Activated T-helper 1 cell treated with anti-CD3 and anti-CD28 coated beads, Interleukin-2, amount 50 U/mL, for 16 hours (primary cell): ENCODE measurements around the gene APLP1.
"Not testable (repeated sequence)": the region's sequence is repeated elsewhere in the genome, so short reads cannot be mapped to it uniquely, and the experiment has no call there.

Experiments
- DNase-seq, 2 donors: peaks; one replicate each; pipeline ENCODE4 v3.0.0-alpha.2; 2020; ENCODE audit warnings: low read depth in 1 of 2, low spot score in 1 of 2

Gene APLP1

GRCh38 chr19:35868172-35868822 lies at the start of gene APLP1:
TSS of gene APLP1 (plus strand) at chr19:35868574. CDS start at chr19:35868637, 63 bp downstream.
- peak; percentile 29 to 58 for DNase-seq

DNA sequence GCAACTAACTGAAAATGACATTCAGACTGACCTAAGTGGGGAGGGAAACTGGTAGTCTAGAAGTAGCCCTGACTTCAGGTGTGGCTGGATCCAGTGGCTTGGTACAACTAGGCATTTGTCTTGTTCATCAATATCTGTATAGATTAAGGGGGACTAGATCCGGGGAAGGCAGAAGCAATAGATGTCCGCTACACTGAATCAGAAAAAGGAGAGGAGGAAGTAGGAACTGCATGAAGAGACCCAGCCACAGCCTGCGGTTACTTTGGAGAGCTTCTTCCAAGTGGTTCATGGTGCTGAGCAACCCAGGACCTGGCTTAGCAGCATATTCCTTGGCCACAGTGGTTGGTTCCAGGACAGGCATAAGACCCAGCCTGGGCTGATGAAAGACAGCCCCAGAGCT lies 45.8 kb upstream of the APLP1 start:
- no peak for DNase-seq

DNA sequence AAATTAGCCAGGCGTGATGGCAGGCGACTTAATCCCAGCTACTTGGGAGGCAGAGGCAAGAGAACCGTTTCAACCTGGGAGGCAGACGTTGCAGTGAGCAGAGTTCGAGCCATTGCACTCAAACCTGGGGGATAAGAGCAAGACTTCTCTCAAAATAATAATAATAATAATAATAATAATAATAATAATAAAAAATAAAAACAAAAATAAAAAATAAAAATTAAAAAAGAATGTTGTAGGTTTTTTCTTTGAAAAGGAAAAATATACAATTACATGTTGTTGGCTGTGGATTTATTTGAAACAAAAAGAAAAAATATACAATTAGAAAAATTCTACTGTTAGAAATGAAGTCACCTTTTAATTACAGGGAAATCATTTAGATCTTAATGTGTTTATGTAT lies 44.2 kb upstream of the APLP1 start:
- no peak for DNase-seq

- DNase-seq: no peak
Observed at GRCh38 chr19:35828692-35829301, 39.6 kb upstream of the APLP1 start.

GRCh38 chr19:35830986-35831385 lies 37.4 kb upstream of the APLP1 start:
- no peak for DNase-seq

GRCh38 chr19:35832054-35832453 lies 36.3 kb upstream of the APLP1 start:
- DNase-seq: no peak

DNA sequence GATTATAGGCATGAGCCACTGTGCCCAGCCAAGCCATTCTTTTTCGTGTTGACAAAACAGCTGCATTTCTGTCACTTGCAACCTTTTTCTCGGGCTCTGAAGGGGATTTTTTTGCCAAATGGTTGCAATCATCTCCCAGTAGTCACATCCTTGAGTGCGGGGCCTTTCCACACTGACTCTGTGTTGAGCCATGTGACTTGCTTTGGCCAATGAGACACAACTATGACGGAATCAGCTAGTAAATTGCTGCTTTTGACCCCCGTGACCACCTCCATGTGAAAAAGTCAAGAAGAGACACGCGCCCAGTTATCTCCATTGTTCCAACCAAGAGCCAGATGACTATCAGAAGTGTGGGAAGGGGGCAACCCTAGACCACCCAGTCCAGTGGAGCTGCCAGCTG lies 34.4 kb upstream of the APLP1 start:
- no peak for DNase-seq

- DNase-seq: not testable (repeated sequence)
Observed at GRCh38 chr19:35836096-35836495, 32.3 kb upstream of the APLP1 start.

- DNase-seq: no peak
Observed at GRCh38 chr19:35841961-35842595, 26.3 kb upstream of the APLP1 start.

DNA sequence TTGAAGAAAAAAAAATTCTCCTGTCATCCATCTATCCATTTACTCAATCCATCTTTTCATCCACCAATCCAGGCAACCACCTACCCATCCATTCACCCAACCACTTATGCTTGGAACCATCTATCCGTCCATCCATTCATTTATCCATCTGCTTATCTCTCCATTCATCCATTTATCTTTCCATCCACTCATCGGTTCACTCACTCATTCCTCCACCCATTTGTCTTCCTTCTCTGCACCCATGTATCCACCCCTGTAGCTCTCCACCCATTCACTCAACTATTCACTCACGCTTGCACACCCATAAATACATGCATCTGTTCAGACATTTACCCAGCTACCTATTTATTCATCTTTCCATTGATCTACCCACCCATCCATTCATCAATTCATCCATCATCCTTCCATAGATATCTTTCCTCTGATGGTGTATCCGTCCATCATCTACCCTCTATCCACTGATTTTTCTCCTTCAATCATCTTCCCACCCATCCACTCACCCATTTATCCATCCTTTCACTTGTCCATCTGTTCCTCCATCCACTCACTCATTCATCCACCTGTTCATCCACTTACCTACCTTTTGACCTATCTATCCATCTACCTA lies 25.6 kb upstream of the APLP1 start:
- no peak for DNase-seq

DNA sequence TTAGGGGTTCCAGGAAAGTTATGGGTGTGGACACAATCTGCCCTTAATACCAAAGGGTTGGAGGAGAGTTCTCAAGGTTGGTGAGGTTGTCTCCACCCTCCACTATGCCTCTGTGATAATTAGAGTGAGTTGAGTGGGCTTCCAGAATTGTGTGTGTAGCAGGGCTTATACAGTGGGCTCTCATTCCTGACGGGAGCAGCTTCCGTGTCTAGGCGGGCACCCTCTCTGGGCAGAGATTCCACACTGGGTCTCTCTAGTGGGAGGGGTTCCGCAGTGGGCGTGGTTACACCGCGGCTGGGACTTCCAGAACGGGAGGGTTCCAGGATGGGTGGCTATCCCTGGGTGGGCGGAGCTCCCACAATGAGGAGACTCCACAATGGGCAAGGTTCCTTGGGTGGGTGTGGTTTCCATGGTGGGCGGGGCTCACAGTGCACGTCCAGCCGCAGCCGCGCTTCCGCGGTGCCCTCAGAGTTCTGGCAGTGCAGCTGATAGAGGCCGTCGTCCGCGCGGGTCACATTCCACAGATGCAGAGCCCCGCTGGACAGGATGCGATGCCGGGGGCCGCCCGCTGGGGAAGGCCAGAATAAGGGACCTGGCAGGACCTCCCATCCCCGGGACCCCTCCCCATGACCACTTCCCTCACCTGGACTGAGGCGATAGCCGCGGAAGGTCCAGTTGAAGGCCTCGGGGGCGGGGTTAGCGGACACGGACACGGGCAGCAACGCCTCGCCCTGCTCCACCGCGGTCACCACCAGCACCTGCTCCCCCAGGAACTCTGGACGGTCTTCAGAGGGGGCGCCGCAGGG lies 24.5 kb upstream of the APLP1 start:
- no peak for DNase-seq

DNA sequence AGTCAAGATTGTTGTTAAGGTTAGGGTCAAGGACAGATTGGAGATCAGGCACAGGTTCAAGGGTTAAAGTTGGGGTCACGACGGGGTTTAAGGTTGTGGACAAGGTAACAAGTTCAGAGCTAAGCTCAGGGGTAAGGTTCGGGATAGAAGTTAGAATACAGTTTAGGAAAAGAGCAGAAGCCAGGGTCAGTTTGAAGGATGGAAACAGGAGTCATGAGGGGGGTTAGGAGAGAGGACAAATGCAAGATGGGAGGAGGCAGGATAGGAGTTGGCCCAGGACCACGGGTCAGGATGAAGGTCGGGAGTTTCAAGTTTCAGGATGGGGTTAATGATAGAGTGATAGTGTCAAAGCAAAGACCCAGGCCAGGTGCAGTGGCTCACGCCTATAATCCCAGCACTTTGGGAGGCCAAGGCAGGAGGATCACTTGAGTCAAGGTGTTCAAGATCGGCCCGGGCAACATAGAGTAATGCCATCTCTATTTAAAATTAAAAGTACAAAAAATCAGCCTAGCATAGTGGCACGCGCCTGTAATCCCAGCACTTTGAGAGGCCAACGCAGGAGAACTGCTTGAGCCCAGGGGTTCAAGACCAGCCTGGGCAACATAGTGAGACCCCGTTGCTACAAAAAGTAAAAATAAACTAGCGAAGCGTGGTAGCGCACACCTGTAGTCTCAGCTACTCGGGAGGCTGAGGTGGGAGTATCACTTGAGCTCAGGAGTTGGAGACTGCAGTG lies 23.7 kb upstream of the APLP1 start:
- DNase-seq: no peak

GRCh38 chr19:35845215-35846037 lies 22.9 kb upstream of the APLP1 start:
- DNase-seq: no peak

- DNase-seq: no peak
Observed at GRCh38 chr19:35846038-35846668, 22.2 kb upstream of the APLP1 start.

GRCh38 chr19:35847911-35848310 lies 20.5 kb upstream of the APLP1 start:
- DNase-seq: no peak

DNA sequence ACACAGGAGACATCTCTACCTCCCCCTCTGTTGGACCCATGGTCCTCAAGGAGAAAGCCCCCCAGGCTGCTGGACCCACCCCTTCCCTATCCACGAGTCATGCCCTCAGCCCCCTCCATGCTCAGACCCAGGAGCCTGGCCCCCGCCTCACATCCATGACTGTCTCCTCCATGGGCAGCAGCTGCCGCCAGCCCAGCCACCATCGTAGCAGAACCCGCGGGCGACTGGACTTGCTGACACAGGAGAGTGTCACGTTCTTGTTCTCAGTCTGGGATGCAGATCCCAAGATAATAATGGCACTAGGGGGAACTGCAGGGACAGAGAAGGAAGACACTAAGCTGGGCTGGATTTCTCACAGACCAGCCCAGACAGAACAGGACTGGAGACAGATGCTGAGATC lies 19.9 kb upstream of the APLP1 start:
- no peak for DNase-seq

GRCh38 chr19:35848919-35849505 lies 19.4 kb upstream of the APLP1 start:
- DNase-seq: no peak

GRCh38 chr19:35851213-35852028 lies 17.0 kb upstream of the APLP1 start:
- no peak for DNase-seq
